ENCODE results near the gene CELF4.

- TF ChIP-seq POLR2AphosphoS5 (IDR thresholded peaks at IDR 0.05; ENCODE audit: low read depth, low read length), result no peak
- no peak for TF ChIP-seq POLR2A (IDR thresholded peaks at IDR 0.05; ENCODE audit: low read depth, low read length)
- no peak for TF ChIP-seq TAF1 (IDR thresholded peaks at IDR 0.05; ENCODE audit: borderline replicate concordance, low read depth, low read length)
Measured at GRCh38 chr18:37456395-37456794, 109.2 kb downstream of the CELF4 start.

Data from GM12892 (cell line).